ENCODE data around the gene MXRA8.

Gene MXRA8

GRCh38 chr1:1326075-1326605 lies 32.2 kb downstream of the MXRA8 start:
- H3K4me3 ChIP-seq (ENCODE audit: low read length): peak overlapping the region; percentile 82
- peak overlapping the region; percentile 88 for H3K4me2 ChIP-seq (ENCODE audit: low read length)
- TF ChIP-seq EZH2phosphoT487 (IDR thresholded peaks at IDR 0.05; ENCODE audit: borderline replicate concordance, low read length) (no peak), CTCF (IDR thresholded peaks at IDR 0.05; ENCODE audit: low read depth, low read length, poor library complexity, severe bottlenecking) (no peak)
- peaks cover 13% of the 10 kb centered on the region for H3K9me3 ChIP-seq (ENCODE audit: control insufficient read depth, insufficient read depth, low read length)
- no peaks in the 10 kb centered on the region for H3K27me3 ChIP-seq (ENCODE audit: control insufficient read depth, low read length)
- no peaks in the 10 kb centered on the region for H3K9me2 ChIP-seq (replicated peaks; ENCODE audit: control insufficient read depth, low read length)
- peaks cover 14% of the 10 kb centered on the region for H4K20me1 ChIP-seq (ENCODE audit: control insufficient read depth, insufficient read depth, low read depth, low read length)
- peaks cover 33% of the 10 kb centered on the region for H3K4me1 ChIP-seq (ENCODE audit: control insufficient read depth, low read length)
- no peaks in the 10 kb centered on the region for H3F3A ChIP-seq (ENCODE audit: control insufficient read depth, insufficient read depth)
- peaks cover 47% of the 10 kb centered on the region for H3K79me2 ChIP-seq (ENCODE audit: control insufficient read depth, low read length)
- H3K27ac ChIP-seq (ENCODE audit: low read depth, low read length): no peak overlapping the region
- peaks cover 25% of the 10 kb centered on the region; the same call in 1 of the 2 replicates for H3K36me3 ChIP-seq (ENCODE audit: control insufficient read depth, low read length)

DNA sequence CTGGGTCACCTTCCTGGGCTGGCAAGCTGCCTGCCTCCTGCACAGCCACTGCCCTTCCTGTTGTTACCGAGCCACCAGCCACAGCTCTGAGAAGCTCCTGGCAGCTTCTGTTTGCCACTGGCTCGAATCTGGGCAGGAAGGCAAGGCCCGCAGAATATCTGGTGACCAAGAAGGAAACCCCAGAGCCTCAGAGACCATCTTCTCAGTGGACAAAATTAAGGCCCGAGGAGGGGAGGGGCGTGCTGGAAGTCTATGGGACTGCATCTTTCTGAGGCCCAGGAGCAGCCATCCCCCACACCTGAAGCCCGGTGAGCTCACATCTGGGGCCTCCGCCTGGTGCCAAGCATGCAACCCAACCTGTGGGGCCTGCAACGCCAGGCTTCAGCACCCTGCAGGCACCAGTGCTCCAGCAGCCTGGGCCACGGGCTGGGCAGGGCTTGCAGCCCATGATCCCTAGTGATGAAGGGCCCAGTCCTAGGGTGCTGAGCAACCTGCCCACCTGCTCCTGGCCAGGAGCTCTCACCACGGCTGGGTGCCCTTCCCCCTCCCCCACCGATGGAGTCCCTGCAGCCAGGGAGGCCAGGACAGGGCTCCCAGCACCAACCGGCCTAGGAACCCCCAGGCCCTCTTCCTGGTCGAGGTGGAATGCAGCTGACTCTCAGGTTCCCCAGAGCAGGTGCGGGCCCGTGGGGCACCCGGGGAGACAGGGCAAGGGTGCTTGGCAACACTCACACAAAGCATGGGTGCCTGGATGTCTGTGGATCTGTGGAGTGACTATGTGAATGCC lies 32.9 kb downstream of the MXRA8 start:
- Histone ChIP-seq H3F3A (ENCODE audit: control insufficient read depth, insufficient read depth) (no peaks in the 10 kb centered on the region), H3K9me3 (ENCODE audit: control insufficient read depth, insufficient read depth, low read length) (peaks cover 11% of the 10 kb centered on the region), H3K36me3 (ENCODE audit: control insufficient read depth, low read length) (peaks cover 32% of the 10 kb centered on the region; the same call in 1 of the 2 replicates), H3K4me1 (ENCODE audit: control insufficient read depth, low read length) (peaks cover 32% of the 10 kb centered on the region), H3K4me2 (ENCODE audit: low read length) (peak overlapping the region; percentile 88), H3K9me2 (replicated peaks; ENCODE audit: control insufficient read depth, low read length) (no peaks in the 10 kb centered on the region), H3K27me3 (ENCODE audit: control insufficient read depth, low read length) (no peaks in the 10 kb centered on the region), H3K79me2 (ENCODE audit: control insufficient read depth, low read length) (peaks cover 54% of the 10 kb centered on the region), H3K4me3 (ENCODE audit: low read length) (peak overlapping the region; percentile 82), H4K20me1 (ENCODE audit: control insufficient read depth, insufficient read depth, low read depth, low read length) (peaks cover 18% of the 10 kb centered on the region), H3K27ac (ENCODE audit: low read depth, low read length) (peak overlapping the region; percentile 10)
- no peak for TF ChIP-seq CTCF (IDR thresholded peaks at IDR 0.05; ENCODE audit: low read depth, low read length, poor library complexity, severe bottlenecking)
- no peak for TF ChIP-seq EZH2phosphoT487 (IDR thresholded peaks at IDR 0.05; ENCODE audit: borderline replicate concordance, low read length)

DNA sequence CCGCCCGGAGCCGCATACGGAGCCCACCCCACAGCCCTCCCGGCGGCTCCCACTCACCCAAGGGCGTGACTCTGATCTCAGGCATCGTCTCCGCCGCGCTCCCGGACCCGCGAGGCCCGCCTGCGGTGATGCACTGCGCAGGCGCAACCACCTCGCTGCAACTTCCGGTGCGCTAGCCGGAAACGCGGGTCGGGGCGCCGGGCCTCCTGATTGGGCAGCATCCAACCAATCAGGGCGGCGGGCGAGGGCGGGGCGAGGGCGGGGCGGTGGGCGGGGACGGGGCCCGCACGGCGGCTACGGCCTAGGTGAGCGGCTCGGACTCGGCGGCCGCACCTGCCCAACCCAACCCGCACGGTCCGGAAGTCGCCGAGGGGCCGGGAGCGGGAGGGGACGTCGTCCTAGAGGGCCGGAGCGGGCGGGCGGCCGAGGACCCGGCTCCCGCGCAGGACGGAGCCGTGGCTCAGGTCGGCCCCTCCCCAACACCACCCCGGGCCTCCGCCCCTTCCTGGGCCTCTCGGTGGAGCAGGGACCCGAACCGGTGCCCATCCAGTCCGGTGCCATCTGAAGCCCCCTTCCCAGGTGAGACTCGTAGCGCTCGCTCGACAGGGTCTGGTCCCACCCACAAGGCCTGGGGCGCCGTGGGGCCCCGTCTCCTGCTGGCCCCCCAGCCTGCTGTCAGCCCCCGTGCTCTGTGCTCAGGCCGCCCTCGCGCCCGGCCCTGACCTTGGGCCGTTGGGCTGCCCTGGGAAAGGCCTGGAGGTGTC lies 33.6 kb downstream of the MXRA8 start, which contains the start of the genes CPTP and INTS11:
TSS of gene CPTP (plus strand) at position 279 of the 764 bp plus-strand sequence. CDS start 2,109 bp downstream, outside the sequence.
TSS of gene INTS11 (minus strand) at position 137 of the 764 bp plus-strand sequence. CDS start at position 85, 52 bp downstream.
- peak within 1 kb of the TSS; percentile 82 for H3K4me3 ChIP-seq (ENCODE audit: low read length)
- TF ChIP-seq EZH2phosphoT487 (IDR thresholded peaks at IDR 0.05; ENCODE audit: borderline replicate concordance, low read length): no peak
- TF ChIP-seq CTCF (IDR thresholded peaks at IDR 0.05; ENCODE audit: low read depth, low read length, poor library complexity, severe bottlenecking): no peak
- H3K27ac ChIP-seq (ENCODE audit: low read depth, low read length): peak within 1 kb of the TSS; percentile 34
- H4K20me1 ChIP-seq (ENCODE audit: control insufficient read depth, insufficient read depth, low read depth, low read length): peaks cover 18% of the 10 kb centered on the region
- peaks cover 37% of the 10 kb centered on the region; the same call in 1 of the 2 replicates for H3K36me3 ChIP-seq (ENCODE audit: control insufficient read depth, low read length)
- no peaks in the 10 kb centered on the region for H3K27me3 ChIP-seq (ENCODE audit: control insufficient read depth, low read length)
- peaks cover 61% of the 10 kb centered on the region for H3K79me2 ChIP-seq (ENCODE audit: control insufficient read depth, low read length)
- peaks cover 26% of the 10 kb centered on the region for H3K4me1 ChIP-seq (ENCODE audit: control insufficient read depth, low read length)
- H3F3A ChIP-seq (ENCODE audit: control insufficient read depth, insufficient read depth): no peaks in the 10 kb centered on the region
- H3K9me2 ChIP-seq (replicated peaks; ENCODE audit: control insufficient read depth, low read length): no peaks in the 10 kb centered on the region
- H3K4me2 ChIP-seq (ENCODE audit: low read length): peak within 1 kb of the TSS; percentile 88
- peaks cover 4% of the 10 kb centered on the region for H3K9me3 ChIP-seq (ENCODE audit: control insufficient read depth, insufficient read depth, low read length)

Data from DOHH2 (cell line).